PC-9 (cell line): ENCODE measurements around the gene PARN. TPM values are rescaled to one million over a fixed set of nuclear protein-coding genes. Genes with fewer than 3 reads are reported as not detected.

Experiments
- BruUV-seq: library from RNA; stranded (reverse); fragments of 400-500 nt; replicated peaks from 2 replicates; lab custom pipeline; 2021; lab: Mats Ljungman, UMichigan
- CTCF ChIA-PET: fragments of 300-600 bp; sonication (Branson Sonifier 250); formaldehyde crosslinking; loops from one replicate; lab custom pipeline; 2022; ENCODE audit warnings: antibody characterized with exemption; lab: Charles Lee
- POLR2A ChIA-PET: fragments of 300-600 bp; sonication (Branson Sonifier 250); formaldehyde crosslinking; loops from one replicate; lab custom pipeline; 2022; ENCODE audit warnings: antibody characterized with exemption; ENCODE audit not compliant: unreplicated experiment; lab: Charles Lee
- DNase-seq, 2 experiments: peaks; one replicate each; pipeline versions ENCODE4 v3.0.0 to v3.0.0-alpha.2; 2015 to 2022; ENCODE audit warnings: mixed read lengths in 1 of 2
- H2AFZ ChIP-seq: fragments of 200-600 bp; sonication (generic); 2 replicates; pipeline ENCODE4 v1.8.1; 2017; ENCODE audit warnings: antibody characterized with exemption
- H3F3A ChIP-seq: fragments of 200-600 bp; sonication (generic); 2 replicates; pipeline ENCODE4 v1.8.1; 2017; ENCODE audit warnings: antibody characterized with exemption, mild to moderate bottlenecking, low read depth; ENCODE audit not compliant: insufficient read depth
- H3K27ac ChIP-seq: fragments of 200-600 bp; sonication (generic); 2 replicates; pipeline ENCODE4 v1.6.1; 2016; ENCODE audit warnings: mixed run types
- H3K27me3 ChIP-seq: fragments of 200-600 bp; sonication (generic); 2 replicates; pipeline ENCODE4 v1.6.1; 2016; ENCODE audit warnings: low read depth, mixed run types; ENCODE audit not compliant: insufficient read depth
- H3K36me3 ChIP-seq: fragments of 200-600 bp; sonication (generic); 2 replicates; pipeline ENCODE4 v1.6.1; 2016; ENCODE audit warnings: low read depth, mixed run types
- H3K4me1 ChIP-seq: fragments of 200-600 bp; sonication (generic); replicated peaks from 2 replicates; pipeline ENCODE4 v1.6.1; 2016; ENCODE audit warnings: mixed run types; ENCODE audit not compliant: insufficient read depth
- H3K4me2 ChIP-seq: fragments of 200-600 bp; sonication (generic); 2 replicates; pipeline ENCODE4 v1.6.1; 2017; ENCODE audit warnings: mixed run types
- H3K4me3 ChIP-seq: fragments of 200-600 bp; sonication (generic); 2 replicates; pipeline ENCODE4 v1.6.1; 2016; ENCODE audit warnings: mixed run types
- H3K79me2 ChIP-seq: fragments of 200-600 bp; sonication (generic); 2 replicates; pipeline ENCODE4 v1.6.1; 2017; ENCODE audit warnings: low read depth, mixed run types
- H3K9me2 ChIP-seq: fragments of 200-600 bp; sonication (generic); 2 replicates; pipeline ENCODE4 v1.8.1; 2017; ENCODE audit warnings: mild to moderate bottlenecking; ENCODE audit not compliant: insufficient read depth
- H3K9me3 ChIP-seq: fragments of 200-600 bp; sonication (generic); 2 replicates; pipeline ENCODE4 v1.8.1; 2016; ENCODE audit warnings: low read depth; ENCODE audit not compliant: insufficient read depth
- H4K20me1 ChIP-seq: fragments of 200-600 bp; sonication (generic); 2 replicates; pipeline ENCODE4 v1.8.1; 2017; ENCODE audit not compliant: insufficient read depth
- CTCF ChIP-seq: fragments of 200-600 bp; sonication (generic); conservative IDR thresholded peaks from 2 replicates; pipeline ENCODE4 v1.6.1; 2017; ENCODE audit warnings: mixed run types, antibody characterized with exemption, mild to moderate bottlenecking, moderate library complexity
- EZH2 ChIP-seq: fragments of 200-600 bp; sonication (generic); IDR thresholded peaks from 2 replicates; pipeline ENCODE4 v1.8.0; 2017; ENCODE audit warnings: antibody characterized with exemption, low read depth
- intact Hi-C: fragments of 100-400 bp; cut with micrococcal nuclease; formaldehyde crosslinking; loops from one replicate; pipeline ENCODE4 v1.10.0; 2022; ENCODE audit not compliant: unreplicated experiment
- total RNA-seq: library from RNA; stranded (reverse); gene quantifications from 2 replicates; pipeline ENCODE4 v1.2.3, GENCODE V29; 2021

Gene PARN
- total RNA-seq, 1 experiment from 2014 or later, result 53.0 TPM

- ChIA-PET POLR2A (interaction anchor here (0.7 kb wide), 1 partner anchor 43 kb away, joined by 11 read pairs; no protein-coding TSS in a partner anchor), CTCF (interaction anchor here (0.6 kb wide), 1 partner anchor 93 kb away, joined by 12 read pairs; no protein-coding TSS in a partner anchor)
- H4K20me1 ChIP-seq, result no peaks in the 10 kb centered on the region
- intact Hi-C loops, result no loop called here
- no peak overlapping the region for H3K4me2 ChIP-seq
- H3F3A ChIP-seq, result peaks cover 8% of the 10 kb centered on the region; the same call in 1 of the 2 replicates
- no peak for TF ChIP-seq CTCF
- TF ChIP-seq EZH2, result no peak
- no peaks in the 10 kb centered on the region for H3K9me2 ChIP-seq
- H3K9me3 ChIP-seq, result no peaks in the 10 kb centered on the region
- H2AFZ ChIP-seq, result no peak overlapping the region
- no peaks in the 10 kb centered on the region for H3K36me3 ChIP-seq
- no peaks in the 10 kb centered on the region for H3K27me3 ChIP-seq
- H3K79me2 ChIP-seq, result peaks cover 20% of the 10 kb centered on the region
- no peak overlapping the region for H3K4me3 ChIP-seq
- no peak for DNase-seq
- peaks cover 31% of the 10 kb centered on the region for H3K4me1 ChIP-seq
- H3K27ac ChIP-seq, result no peak overlapping the region
- no TSS peak for BruUV-seq
Observed at GRCh38 chr16:14531101-14531500, 99.0 kb downstream of the PARN start.

- DNase-seq, result no peak
- CTCF ChIA-PET, result interaction anchor here (0.6 kb wide), 1 partner anchor 545 kb away, joined by 5 read pairs; no protein-coding TSS in a partner anchor
Observed at GRCh38 chr16:14530046-14530445, 100.0 kb downstream of the PARN start.

GRCh38 chr16:14529010-14529669, 100.9 kb downstream of the PARN start:
- Histone ChIP-seq H3K79me2 (peaks cover 20% of the 10 kb centered on the region), H3K27ac (peak overlapping the region; percentile 70), H3F3A (peaks cover 12% of the 10 kb centered on the region; the same call in 1 of the 2 replicates), H3K4me2 (peak overlapping the region; percentile 72), H3K4me3 (no peak overlapping the region), H3K4me1 (peaks cover 31% of the 10 kb centered on the region), H3K36me3 (no peaks in the 10 kb centered on the region), H3K27me3 (no peaks in the 10 kb centered on the region), H4K20me1 (no peaks in the 10 kb centered on the region), H2AFZ (no peak overlapping the region), H3K9me2 (no peaks in the 10 kb centered on the region), H3K9me3 (no peaks in the 10 kb centered on the region)
- POLR2A ChIA-PET, result interaction anchor here (0.6 to 1.2 kb wide), 2 partner anchors 165 to 211 kb away, joined by 7 to 11 read pairs; no protein-coding TSS in a partner anchor
- intact Hi-C loops, result loop anchor here (1.0 to 2.0 kb wide), 8 partner anchors 28 to 604 kb away; no protein-coding TSS in a partner anchor
- CTCF ChIA-PET, result interaction anchor here (0.6 to 1.6 kb wide), 4 partner anchors 165 to 545 kb away, joined by 3 to 5 read pairs (median 3); no protein-coding TSS in a partner anchor
- DNase-seq, result peak; percentile 86
- no peak for TF ChIP-seq EZH2
- peak; percentile 87 for TF ChIP-seq CTCF
- BruUV-seq, result no TSS peak

More at GRCh38 chr16:14530046-14530445, 100.0 kb downstream of the PARN start:
- Histone ChIP-seq H3K4me2 (no peak overlapping the region), H3K9me2 (no peaks in the 10 kb centered on the region), H3K4me1 (peaks cover 31% of the 10 kb centered on the region), H3K9me3 (no peaks in the 10 kb centered on the region), H3K79me2 (peaks cover 20% of the 10 kb centered on the region), H2AFZ (no peak overlapping the region), H3F3A (peaks cover 12% of the 10 kb centered on the region; the same call in 1 of the 2 replicates), H3K27ac (no peak overlapping the region), H3K4me3 (no peak overlapping the region), H3K27me3 (no peaks in the 10 kb centered on the region), H3K36me3 (no peaks in the 10 kb centered on the region), H4K20me1 (no peaks in the 10 kb centered on the region)
- no TSS peak for BruUV-seq
- POLR2A ChIA-PET, result no interaction called here
- TF ChIP-seq CTCF (no peak), EZH2 (no peak)
- intact Hi-C loops, result no loop called here
